H1 (cell line): ENCODE measurements around the gene SH2D1A. TPM values are rescaled to one million over a fixed set of nuclear protein-coding genes. Genes with fewer than 3 reads are reported as not detected.

Experiments used
- CTCF ChIA-PET: fragments of 300-600 bp; sonication (Branson Sonifier 250); formaldehyde crosslinking; loops from one replicate; lab custom pipeline; 2021; ENCODE audit not compliant: partially characterized antibody; lab: Charles Lee
- POLR2A ChIA-PET: fragments of 300-600 bp; sonication (Branson Sonifier 250); formaldehyde crosslinking; loops from one replicate; lab custom pipeline; 2021; ENCODE audit warnings: inconsistent platforms; ENCODE audit not compliant: partially characterized antibody; lab: Charles Lee
- DNase-seq, 2 experiments: peaks; one replicate each; pipeline versions ENCODE4 v3.0.0 to v3.0.0-alpha.2; 2010 to 2022; ENCODE audit warnings: low spot score in 2 of 2, low read depth in 1 of 2, mixed read lengths in 1 of 2
- FAIRE-seq: peaks from 2 replicates; lab custom pipeline; 2011; peaks lifted over from hg19 to GRCh38; lab: Jason Lieb, UNC
- H2AFZ ChIP-seq: 2 replicates; pipeline ENCODE4 v1.8.1; 2012; ENCODE audit warnings: low read length, inconsistent platforms
- H2AK5ac ChIP-seq: 2 replicates; pipeline ENCODE4 v1.6.1; 2013; ENCODE audit warnings: low read depth, low read length
- H2BK120ac ChIP-seq: replicated peaks from 2 replicates; pipeline ENCODE3; 2013; ENCODE audit warnings: low read depth, low read length, inconsistent platforms
- H2BK12ac ChIP-seq: 2 replicates; pipeline ENCODE4 v1.6.1; 2013; ENCODE audit warnings: low read depth, low read length
- H2BK15ac ChIP-seq: 2 replicates; pipeline ENCODE4 v1.6.1; 2013; ENCODE audit warnings: low read length
- H2BK20ac ChIP-seq: 2 replicates; pipeline ENCODE4 v1.6.1; 2013; ENCODE audit warnings: low read length
- H2BK5ac ChIP-seq: 2 replicates; pipeline ENCODE4 v1.6.1; 2013; ENCODE audit warnings: low read depth, low read length
- H3K14ac ChIP-seq: 2 replicates; pipeline ENCODE4 v1.6.1; 2013; ENCODE audit warnings: inconsistent platforms; ENCODE audit not compliant: insufficient read length
- H3K18ac ChIP-seq: 2 replicates; pipeline ENCODE4 v1.6.1; 2013; ENCODE audit warnings: low read length; ENCODE audit errors: extremely low read depth
- H3K23ac ChIP-seq: 2 replicates; pipeline ENCODE4 v1.6.1; 2013; ENCODE audit warnings: inconsistent platforms; ENCODE audit not compliant: insufficient read length
- H3K23me2 ChIP-seq: 2 replicates; pipeline ENCODE4 v1.6.1; 2013; ENCODE audit warnings: low read depth, low read length
- H3K27ac ChIP-seq: 2 replicates; pipeline ENCODE4 v1.6.1; 2011; ENCODE audit warnings: low read depth, low read length, inconsistent platforms
- H3K27me3 ChIP-seq, 4 experiments: replicated peaks in 1 of 4; 1 replicate in 1 of 4; 2 replicates in 3 of 4; pipeline versions ENCODE4 v1.6.1 to v1.8.1; 2011 to 2013; ENCODE audit warnings: low read length in 3 of 4, mild to moderate bottlenecking in 3 of 4, inconsistent platforms in 2 of 4, mixed read lengths in 2 of 4, moderate library complexity in 1 of 4; ENCODE audit not compliant: control insufficient read depth in 3 of 4, insufficient read depth in 3 of 4; ENCODE audit errors: extremely low read depth in 1 of 4
- H3K36me3 ChIP-seq, 4 experiments: 2 replicates each; pipeline versions ENCODE4 v1.6.1 to v1.8.1; 2011 to 2013; ENCODE audit warnings: mild to moderate bottlenecking in 4 of 4, low read length in 3 of 4, moderate library complexity in 2 of 4, control low read depth in 1 of 4, inconsistent platforms in 1 of 4; ENCODE audit not compliant: insufficient read depth in 4 of 4, control insufficient read depth in 2 of 4
- H3K4ac ChIP-seq: replicated peaks from 2 replicates; pipeline ENCODE3; 2013; ENCODE audit warnings: low read length, low read depth, mixed read lengths, inconsistent platforms; ENCODE audit not compliant: insufficient read length
- H3K4me1 ChIP-seq, 4 experiments: replicated peaks in 1 of 4; 1 replicate in 1 of 4; 2 replicates in 3 of 4; pipeline versions ENCODE4 v1.6.1 to v1.8.1; 2011 to 2013; ENCODE audit warnings: low read length in 3 of 4, inconsistent platforms in 2 of 4, mixed read lengths in 1 of 4; ENCODE audit not compliant: insufficient read depth in 4 of 4, control insufficient read depth in 3 of 4
- H3K4me2 ChIP-seq, 2 experiments: 2 replicates each; pipeline versions ENCODE4 v1.6.1 to v1.8.1; 2011 to 2013; ENCODE audit warnings: low read depth in 2 of 2, low read length in 2 of 2, control low read depth in 1 of 2, inconsistent platforms in 1 of 2, mild to moderate bottlenecking in 1 of 2; ENCODE audit not compliant: insufficient read depth in 1 of 2
- H3K4me3 ChIP-seq, 4 experiments: fragments of 200-600, 300-600 bp in 1 of 4; sonication (generic), shearing (Covaris generic), sonication (Bioruptor Twin) in 1 of 4; 2 replicates each; pipeline versions ENCODE4 v1.5.1 to v1.8.1; 2011 to 2016; ENCODE audit warnings: low read length in 4 of 4, low read depth in 3 of 4, control low read depth in 2 of 4, inconsistent platforms in 2 of 4, mild to moderate bottlenecking in 2 of 4, mixed read lengths in 1 of 4, moderate library complexity in 1 of 4; ENCODE audit not compliant: insufficient read depth in 2 of 4; ENCODE audit errors: extremely low read depth in 1 of 4
- H3K56ac ChIP-seq: replicated peaks from 2 replicates; pipeline ENCODE3; 2013; ENCODE audit warnings: low read depth, mild to moderate bottlenecking, mixed read lengths, low read length, inconsistent platforms; ENCODE audit not compliant: insufficient read length
- H3K79me1 ChIP-seq: 2 replicates; pipeline ENCODE4 v1.6.1; 2013; ENCODE audit warnings: low read depth, low read length, control low read depth
- H3K79me2 ChIP-seq, 2 experiments: 2 replicates each; pipeline versions ENCODE4 v1.6.1 to v1.8.1; 2012 to 2013; ENCODE audit warnings: low read length in 2 of 2, mild to moderate bottlenecking in 2 of 2, inconsistent platforms in 1 of 2; ENCODE audit not compliant: insufficient read depth in 2 of 2, control insufficient read depth in 1 of 2
- H3K9ac ChIP-seq, 4 experiments: replicated peaks in 1 of 4; 1 replicate in 1 of 4; 2 replicates in 3 of 4; pipeline versions ENCODE4 v1.6.1 to v1.8.1; 2011 to 2013; ENCODE audit warnings: low read depth in 3 of 4, low read length in 3 of 4, control low read depth in 2 of 4, mild to moderate bottlenecking in 2 of 4, moderate library complexity in 2 of 4, inconsistent platforms in 1 of 4; ENCODE audit errors: extremely low read depth in 1 of 4
- H3K9me3 ChIP-seq, 2 experiments: 2 replicates each; pipeline versions ENCODE4 v1.6.1 to v1.8.1; 2012 to 2013; ENCODE audit warnings: mild to moderate bottlenecking in 2 of 2, moderate library complexity in 2 of 2, control low read depth in 1 of 2, inconsistent platforms in 1 of 2, low read depth in 1 of 2, low read length in 1 of 2, mixed read lengths in 1 of 2; ENCODE audit not compliant: insufficient read depth in 2 of 2
- H4K20me1 ChIP-seq, 2 experiments: replicated peaks in 1 of 2; 2 replicates each; pipeline versions ENCODE3 to v1.8.1; 2011 to 2013; ENCODE audit warnings: inconsistent platforms in 2 of 2, low read length in 2 of 2, mild to moderate bottlenecking in 1 of 2; ENCODE audit not compliant: insufficient read depth in 2 of 2, control insufficient read depth in 1 of 2
- H4K5ac ChIP-seq: 2 replicates; pipeline ENCODE4 v1.6.1; 2013; ENCODE audit warnings: low read length, low read depth, mixed read lengths, inconsistent platforms; ENCODE audit not compliant: insufficient read length
- H4K8ac ChIP-seq: 2 replicates; pipeline ENCODE4 v1.8.0; 2013; ENCODE audit warnings: mild to moderate bottlenecking, moderate library complexity, low read length, inconsistent platforms; ENCODE audit not compliant: insufficient read depth; ENCODE audit errors: extremely low read depth
- H4K91ac ChIP-seq: replicated peaks from 2 replicates; pipeline ENCODE3; 2013; ENCODE audit warnings: low read length, mixed read lengths, inconsistent platforms; ENCODE audit not compliant: insufficient read length
- WGBS, 2 experiments: shearing (Covaris generic) in 1 of 2; methylation state at CpG; one replicate each; pipeline versions ENCODE4 v1.1.6 to v1.1.7; 2013 to 2015; ENCODE audit warnings: low lambda C conversion rate in 2 of 2, mixed read lengths in 2 of 2, inconsistent platforms in 1 of 2, low coverage in 1 of 2, missing lambda C conversion rate in 1 of 2; ENCODE audit not compliant: insufficient replicate concordance in 2 of 2, insufficient coverage in 1 of 2, insufficient read length in 1 of 2; ENCODE audit errors: extremely low coverage in 1 of 2, missing lambda C conversion rate in 1 of 2; 5-methylcytosine and 5-hydroxymethylcytosine counted together
- polyA plus RNA-seq, 7 experiments: library from polyadenylated mRNA; depleted of rRNA in 3 of 7; stranded (reverse) in 5 of 7; unstranded in 2 of 7; fragments of >200 nt in 5 of 7; fragments of 200-250 nt in 2 of 7; gene quantifications; 1 replicate in 5 of 7; 2 replicates in 1 of 7; 4 replicates in 1 of 7; pipeline versions ENCODE4 v1.2.1 to v1.2.3, GENCODE V29; 2011 to 2013; ENCODE audit warnings: missing spikeins in 2 of 7, mixed read lengths in 2 of 7
- total RNA-seq: library from RNA; stranded (reverse); fragmentation: NEBNext Ultra II Directional; extraction: Animal tissue kit (Norgen Biotek cat#: 25700); gene quantifications from 2 replicates; pipeline ENCODE4 v1.2.1, GENCODE V29; 2021

SH2D1A gene
- total and polyA plus RNA-seq, 2 of the 8 experiments (the other 6 are each of a cell fraction or from before 2014, with no cell fraction given), result not detected

GRCh38 chrX:124332481-124333424 lies 13.6 kb upstream of the SH2D1A start, which contains the start of gene TEX13D:
Gene TEX13D (plus strand): TSS chrX:124332660. CDS start chrX:124332918, 258 bp downstream.
- Histone ChIP-seq H3K36me3 (no peaks in the 10 kb centered on the region), H3K23me2 (no peaks in the 10 kb centered on the region), H3K27me3 (no peaks in the 10 kb centered on the region), H3K4me1 (no peaks in the 10 kb centered on the region), H2AK5ac (no peak within 1 kb of the TSS), H2BK15ac (no peak within 1 kb of the TSS), H3K23ac (no peak within 1 kb of the TSS), H3K79me1 (no peaks in the 10 kb centered on the region), H2BK20ac (no peak within 1 kb of the TSS), H3K4ac (no peak within 1 kb of the TSS), H4K91ac (no peak within 1 kb of the TSS), H3K9me3 (no peaks in the 10 kb centered on the region), H4K5ac (no peak within 1 kb of the TSS), H3K79me2 (no peaks in the 10 kb centered on the region), H3K18ac (no peak within 1 kb of the TSS), H2BK12ac (no peak within 1 kb of the TSS), H4K20me1 (no peaks in the 10 kb centered on the region), H3K9ac (no peak within 1 kb of the TSS), H2AFZ (no peak within 1 kb of the TSS), H2BK5ac (no peak within 1 kb of the TSS), H3K27ac (no peak within 1 kb of the TSS), H3K56ac (no peak within 1 kb of the TSS), H3K4me2 (no peak within 1 kb of the TSS), H4K8ac (no peak within 1 kb of the TSS), H3K4me3 (no peak within 1 kb of the TSS), H2BK120ac (no peak within 1 kb of the TSS), H3K14ac (no peak within 1 kb of the TSS)
- no peak for DNase-seq
- no peak for FAIRE-seq
- POLR2A ChIA-PET, result no interaction called here
- CTCF ChIA-PET, result interaction anchor here (1.6 kb wide), 1 partner anchor 122 kb away, joined by 3 read pairs; no protein-coding TSS in a partner anchor
- WGBS, 2 experiments, result 96% methylated on average over 38 of the region's 57 CpGs; no CpG with 5 or more reads in 1 of the 2 experiments
